GM21576 (cell line): ENCODE results near the gene B3GNT8.
"Not testable (repeated sequence)": the region's sequence is repeated elsewhere in the genome, so short reads cannot be mapped to it uniquely, and the experiment has no call there.

Experiments
- ATAC-seq: cut with Tn5 transposase; IDR thresholded peaks from one replicate; pipeline ENCODE4 v1.9.1; 2021; ENCODE audit warnings: mild to moderate bottlenecking, moderate library complexity; ENCODE audit not compliant: unreplicated experiment

The B3GNT8 gene

GRCh38 chr19:41397086-41398049, 29.8 kb downstream of the B3GNT8 start, which contains the start of the genes BCKDHA and EXOSC5:
Gene BCKDHA, plus strand, starts transcription at chr19:41397818. Its CDS starts 10 bp downstream, at chr19:41397828.
Gene EXOSC5, minus strand, starts transcription at chr19:41397359. Its CDS starts 31 bp downstream, at chr19:41397328.
- ATAC-seq = peak; percentile 91

GRCh38 chr19:41395355-41395754, 31.8 kb downstream of the B3GNT8 start:
- no peak for ATAC-seq

GRCh38 chr19:41392775-41393174, 34.4 kb downstream of the B3GNT8 start:
- no peak for ATAC-seq

GRCh38 chr19:41391618-41392017, 35.6 kb downstream of the B3GNT8 start:
- ATAC-seq = no peak

GRCh38 chr19:41386442-41386841, 40.7 kb downstream of the B3GNT8 start:
- no peak for ATAC-seq

GRCh38 chr19:41384351-41384750, 42.8 kb downstream of the B3GNT8 start:
- ATAC-seq = no peak

GRCh38 chr19:41381536-41381935, 45.6 kb downstream of the B3GNT8 start:
- ATAC-seq = not testable (repeated sequence)

GRCh38 chr19:41377977-41378709, 49.0 kb downstream of the B3GNT8 start:
- ATAC-seq = no peak

DNA sequence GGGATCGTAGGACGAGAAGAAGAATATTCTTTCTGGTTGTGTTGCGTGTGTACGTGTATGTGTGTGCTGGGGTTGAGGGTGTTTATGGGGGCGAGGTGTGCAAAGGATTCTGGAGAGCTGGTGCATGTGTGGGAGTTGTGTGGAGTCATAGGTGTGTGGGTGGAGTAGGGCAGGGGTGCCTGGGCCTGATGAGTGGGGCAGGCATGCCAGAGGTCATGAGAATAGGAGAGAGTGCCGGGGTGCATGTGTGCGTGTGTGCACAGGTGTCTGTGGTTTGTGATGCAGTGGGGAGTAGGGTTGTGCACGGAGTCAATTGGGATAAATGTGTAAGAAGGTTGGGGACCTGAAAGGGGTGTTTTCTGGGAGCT, 50.2 kb downstream of the B3GNT8 start:
- no peak for ATAC-seq

DNA sequence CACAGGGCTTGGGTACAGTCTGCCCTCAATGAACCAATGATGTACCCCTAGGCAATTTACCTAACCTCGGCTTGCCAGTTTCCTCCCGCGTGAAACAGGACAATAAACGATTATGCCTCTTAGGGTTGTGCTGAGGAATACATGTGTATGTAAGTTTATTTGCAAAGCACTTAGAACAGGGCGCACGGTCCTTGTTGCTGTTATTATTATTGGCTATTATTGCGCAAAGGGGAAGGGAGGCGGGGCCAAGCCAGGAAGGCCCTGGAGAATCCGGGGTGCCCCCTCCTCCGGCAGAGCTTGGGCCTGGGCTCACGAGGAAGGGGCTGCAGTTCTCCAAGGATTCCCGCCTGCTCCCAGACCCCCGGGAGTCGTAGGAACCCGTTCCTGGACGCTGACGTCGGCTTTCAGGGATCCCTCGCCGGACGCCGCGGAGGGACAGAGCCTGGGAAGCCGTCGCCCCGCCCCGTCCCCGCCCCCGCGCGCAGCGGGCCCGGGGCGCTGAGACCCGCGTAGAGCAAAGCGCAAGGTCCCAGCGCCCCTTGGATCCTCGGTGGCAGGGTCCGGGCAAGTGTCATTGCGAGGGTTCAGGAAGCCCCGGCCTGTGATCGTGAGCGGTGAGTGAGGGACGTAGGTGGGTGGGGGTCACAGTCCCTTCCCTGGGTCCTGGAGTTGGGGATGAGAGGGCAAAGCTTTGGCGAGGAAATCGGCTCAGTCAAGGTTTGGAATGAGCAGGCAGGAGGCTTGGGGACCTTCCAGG, 50.8 kb downstream of the B3GNT8 start, which contains the start of gene TMEM91:
Gene TMEM91, plus strand, starts transcription at position 293 of the 757 bp plus-strand sequence. CDS start 1,777 bp downstream, outside the sequence.
- ATAC-seq = no peak
